ENCODE measurements around the gene DZIP1. TPM values are rescaled to one million over a fixed set of nuclear protein-coding genes. Genes with fewer than 3 reads are reported as not detected.
"Not testable (repeated sequence)": the region's sequence is repeated elsewhere in the genome, so short reads cannot be mapped to it uniquely, and the experiment has no call there.

Gene DZIP1, protein sequence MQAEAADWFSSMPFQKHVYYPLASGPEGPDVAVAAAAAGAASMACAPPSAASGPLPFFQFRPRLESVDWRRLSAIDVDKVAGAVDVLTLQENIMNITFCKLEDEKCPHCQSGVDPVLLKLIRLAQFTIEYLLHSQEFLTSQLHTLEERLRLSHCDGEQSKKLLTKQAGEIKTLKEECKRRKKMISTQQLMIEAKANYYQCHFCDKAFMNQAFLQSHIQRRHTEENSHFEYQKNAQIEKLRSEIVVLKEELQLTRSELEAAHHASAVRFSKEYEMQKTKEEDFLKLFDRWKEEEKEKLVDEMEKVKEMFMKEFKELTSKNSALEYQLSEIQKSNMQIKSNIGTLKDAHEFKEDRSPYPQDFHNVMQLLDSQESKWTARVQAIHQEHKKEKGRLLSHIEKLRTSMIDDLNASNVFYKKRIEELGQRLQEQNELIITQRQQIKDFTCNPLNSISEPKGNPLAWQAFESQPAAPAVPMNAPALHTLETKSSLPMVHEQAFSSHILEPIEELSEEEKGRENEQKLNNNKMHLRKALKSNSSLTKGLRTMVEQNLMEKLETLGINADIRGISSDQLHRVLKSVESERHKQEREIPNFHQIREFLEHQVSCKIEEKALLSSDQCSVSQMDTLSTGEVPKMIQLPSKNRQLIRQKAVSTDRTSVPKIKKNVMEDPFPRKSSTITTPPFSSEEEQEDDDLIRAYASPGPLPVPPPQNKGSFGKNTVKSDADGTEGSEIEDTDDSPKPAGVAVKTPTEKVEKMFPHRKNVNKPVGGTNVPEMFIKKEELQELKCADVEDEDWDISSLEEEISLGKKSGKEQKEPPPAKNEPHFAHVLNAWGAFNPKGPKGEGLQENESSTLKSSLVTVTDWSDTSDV
- 1 to 10 TPM; 2.0 to 5.0 (median 3.6) TPM for total RNA-seq
- polyA plus RNA-seq = 1 to 10 TPM; 2.8 to 7.0 TPM
- long read RNA-seq, donor 1, partial matches to known transcripts = 3 of 5 reads
- long read RNA-seq, donor 1, other reads (novel, unspliced or antisense) = 1 of 5 reads
- long read RNA-seq, donor 2, partial matches to known transcripts = 2 of 5 reads
- long read RNA-seq, donor 2, other reads (novel, unspliced or antisense) = 1 of 5 reads
- long read RNA-seq, donor 3, partial matches to known transcripts = 1 of 2 reads
- long read RNA-seq, donor 3, other reads (novel, unspliced or antisense) = 1 of 2 reads

GRCh38 chr13:95644601-95645052 lies at the start of gene DZIP1:
DZIP1 (minus strand) TSS chr13:95644706; CDS start chr13:95642029, 2,677 bp downstream.
- peaks cover 0 to 69% (median 33%) of the 10 kb centered on the region in 7 donors for H3K27me3 ChIP-seq
- DNase-seq (peak; percentile 74 to 80), ATAC-seq (peak; percentile 87 to 96 (median 93))
- H3K4me1 ChIP-seq = peaks cover 0 to 34% (median 22%) of the 10 kb centered on the region in 9 donors
- H3K9me3 ChIP-seq = no peaks in the 10 kb centered on the region
- no peaks in the 10 kb centered on the region for H3K36me3 ChIP-seq
- no peak for TF ChIP-seq CTCF (IDR thresholded peaks at IDR 0.05)
- H3K27ac ChIP-seq = peak within 1 kb of the TSS; percentile 39 to 80 (median 68)
- H3K4me3 ChIP-seq = peak within 1 kb of the TSS; percentile 60 to 73 (median 66)
- 1 to 2% methylated on average over 30 of the region's 30 CpGs for WGBS, 2 donors
- intact Hi-C loops (cut with DNase I) = no loop called here

DNA sequence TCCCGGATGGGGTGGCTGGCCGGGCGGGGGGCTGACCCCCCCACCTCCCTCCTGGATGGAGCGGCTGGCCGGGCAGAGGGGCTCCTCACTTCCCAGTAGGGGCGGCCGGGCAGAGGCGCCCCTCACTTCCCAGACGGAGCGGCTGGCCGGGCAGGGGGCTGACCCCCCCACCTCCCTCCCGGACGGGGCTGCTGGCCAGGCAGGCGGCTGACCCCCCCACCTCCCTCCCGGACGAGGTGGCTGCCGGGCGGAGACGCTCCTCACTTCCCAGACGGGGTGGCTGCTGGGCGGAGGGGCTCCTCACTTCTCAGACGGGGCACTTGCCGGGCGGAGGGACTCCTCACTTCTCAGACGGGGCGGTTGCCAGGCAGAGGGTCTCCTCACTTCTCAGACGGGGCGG lies 46.5 kb upstream of the DZIP1 start:
- H3K27me3 ChIP-seq; ATAC-seq; DNase-seq; H3K27ac ChIP-seq; H3K36me3 ChIP-seq; H3K4me3 ChIP-seq; intact Hi-C loops (cut with DNase I): not testable (repeated sequence)
- Histone ChIP-seq H3K4me1 (peaks cover 0 to 20% (median 0%) of the 10 kb centered on the region in 9 donors), H3K9me3 (peaks cover 0 to 15% (median 0%) of the 10 kb centered on the region in 11 donors)
- WGBS, 2 donors = 97 to 98% methylated on average over 21 to 27 of the region's 28 CpGs

DNA sequence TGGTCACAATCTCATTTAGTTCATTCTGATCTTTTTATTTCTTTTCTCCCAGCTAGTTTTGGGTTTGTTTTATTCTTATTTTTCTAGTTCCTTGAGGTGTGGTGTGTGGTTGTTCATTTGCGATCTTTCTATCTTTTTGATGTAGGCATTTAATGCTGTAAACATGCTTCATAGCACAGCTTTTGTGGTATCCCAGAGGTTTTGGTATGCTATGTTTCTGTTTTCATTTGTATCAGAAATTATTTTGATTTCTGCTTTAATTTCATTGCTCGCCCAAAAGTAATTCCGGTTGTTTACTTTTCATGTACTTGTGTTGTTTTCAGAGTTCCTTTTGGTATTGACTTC lies 45.0 kb upstream of the DZIP1 start:
- Histone ChIP-seq H3K27ac (no peak overlapping the region), H3K36me3 (no peaks in the 10 kb centered on the region), H3K27me3 (no peaks in the 10 kb centered on the region), H3K4me1 (peaks cover 0 to 34% (median 5%) of the 10 kb centered on the region in 9 donors), H3K4me3 (no peak overlapping the region), H3K9me3 (peaks cover 0 to 17% (median 0%) of the 10 kb centered on the region in 11 donors)
- intact Hi-C loops (cut with DNase I) = loop anchor here in 2 of 10 donors (10.0 kb wide), 2 partner anchors 55 to 85 kb away; no protein-coding TSS in a partner anchor
- no peak for TF ChIP-seq CTCF (IDR thresholded peaks at IDR 0.05)
- DNase-seq (no peak), ATAC-seq (no peak)
- WGBS, 2 donors = 94 to 96% methylated on average over 3 of the region's 3 CpGs

GRCh38 chr13:95684960-95685359 lies 40.5 kb upstream of the DZIP1 start:
- H3K4me1 ChIP-seq = peaks cover 0 to 75% (median 31%) of the 10 kb centered on the region in 9 donors
- DNase-seq, H3K4me3 ChIP-seq, H3K27ac ChIP-seq, H3K36me3 ChIP-seq, H3K27me3 ChIP-seq: not testable (repeated sequence)
- WGBS, 2 donors = 89 to 96% methylated on average over 5 of the region's 5 CpGs
- intact Hi-C loops (cut with DNase I) = loop anchor here in 3 of 10 donors (5.0 to 10.0 kb wide), 3 partner anchors 60 to 367 kb away; partner anchors contain the start of gene UGGT2 (in 1 of the 3)
- peak in 3 of 8 donors; percentile 45 to 57 (median 49) for ATAC-seq
- H3K9me3 ChIP-seq = peaks cover 0 to 17% (median 0%) of the 10 kb centered on the region in 11 donors

Data from heart right ventricle (tissue), 16 donors.